ENCODE measurements around the gene CTNNA2.

The CTNNA2 gene

GRCh38 chr2:80303006-80303908 is 790.4 kb downstream of the CTNNA2 start:
- no peak for DNase-seq

- no peak for DNase-seq
Measured at GRCh38 chr2:80303909-80304837, 791.3 kb downstream of the CTNNA2 start, which contains the start of gene LRRTM1. LRRTM1 (minus strand) TSS chr2:80304752; CDS start chr2:80303819, 933 bp downstream.

- DNase-seq = no peak
Measured at GRCh38 chr2:80311304-80311703, 798.5 kb downstream of the CTNNA2 start.

- DNase-seq = no peak
Measured at GRCh38 chr2:80312282-80312839, 799.5 kb downstream of the CTNNA2 start.

GRCh38 chr2:80322311-80322920 is 809.6 kb downstream of the CTNNA2 start:
- no peak for DNase-seq

GRCh38 chr2:80322958-80323357 is 810.1 kb downstream of the CTNNA2 start:
- no peak for DNase-seq

- DNase-seq = no peak
Measured at GRCh38 chr2:80323610-80324009, 810.8 kb downstream of the CTNNA2 start.

- DNase-seq = no peak
Measured at GRCh38 chr2:80324525-80324924, 811.7 kb downstream of the CTNNA2 start.

GRCh38 chr2:80326214-80326613 is 813.4 kb downstream of the CTNNA2 start:
- no peak for DNase-seq

GRCh38 chr2:80326861-80327260 is 814.0 kb downstream of the CTNNA2 start:
- no peak for DNase-seq

GRCh38 chr2:80328159-80328571 is 815.3 kb downstream of the CTNNA2 start:
- DNase-seq = no peak

- no peak for DNase-seq
Measured at GRCh38 chr2:80329491-80329890, 816.6 kb downstream of the CTNNA2 start.

- no peak for DNase-seq
Measured at GRCh38 chr2:80330527-80331450, 817.9 kb downstream of the CTNNA2 start.

- no peak for DNase-seq
Measured at GRCh38 chr2:80333886-80334285, 821.0 kb downstream of the CTNNA2 start.

- no peak for DNase-seq
Measured at GRCh38 chr2:80335411-80335810, 822.6 kb downstream of the CTNNA2 start.

- no peak for DNase-seq
Measured at GRCh38 chr2:80338794-80339193, 825.9 kb downstream of the CTNNA2 start.

- DNase-seq = no peak
Measured at GRCh38 chr2:80340022-80340421, 827.2 kb downstream of the CTNNA2 start.

GRCh38 chr2:80348078-80348477 is 835.2 kb downstream of the CTNNA2 start:
- no peak for DNase-seq

GRCh38 chr2:80348953-80349352 is 836.1 kb downstream of the CTNNA2 start:
- no peak for DNase-seq

- no peak for DNase-seq
Measured at GRCh38 chr2:80351231-80351630, 838.4 kb downstream of the CTNNA2 start.

- no peak for DNase-seq
Measured at GRCh38 chr2:80354858-80355257, 842.0 kb downstream of the CTNNA2 start.

- DNase-seq = no peak
Measured at GRCh38 chr2:80361904-80362303, 849.1 kb downstream of the CTNNA2 start.

All from activated effector memory CD4-positive, alpha-beta T cell treated with Interleukin-2 at 50 U/mL for 16 hours (primary cell).